ENCODE measurements around the gene EIF2D.

The EIF2D gene

GRCh38 chr1:206595581-206596318, 16.5 kb downstream of the EIF2D start:
- TF ChIP-seq POLR2A (IDR thresholded peaks at IDR 0.05; ENCODE audit: low read depth, low read length) (no peak), POLR2AphosphoS5 (IDR thresholded peaks at IDR 0.05; ENCODE audit: low read depth, low read length) (no peak), TAF1 (IDR thresholded peaks at IDR 0.05; ENCODE audit: borderline replicate concordance, low read depth, low read length) (no peak)
- no peak for FAIRE-seq
- no peak for DNase-seq (ENCODE audit: insufficient read length)

GRCh38 chr1:206593351-206593925, 18.8 kb downstream of the EIF2D start:
- no peak for DNase-seq (ENCODE audit: insufficient read length)
- no peak for FAIRE-seq
- TF ChIP-seq TAF1 (IDR thresholded peaks at IDR 0.05; ENCODE audit: borderline replicate concordance, low read depth, low read length) (no peak), POLR2AphosphoS5 (IDR thresholded peaks at IDR 0.05; ENCODE audit: low read depth, low read length) (no peak), POLR2A (IDR thresholded peaks at IDR 0.05; ENCODE audit: low read depth, low read length) (no peak)

GRCh38 chr1:206591696-206592095, 20.6 kb downstream of the EIF2D start:
- FAIRE-seq, result no peak
- no peak for DNase-seq (ENCODE audit: insufficient read length)
- TF ChIP-seq POLR2A (IDR thresholded peaks at IDR 0.05; ENCODE audit: low read depth, low read length), result no peak
- TF ChIP-seq TAF1 (IDR thresholded peaks at IDR 0.05; ENCODE audit: borderline replicate concordance, low read depth, low read length), result no peak
- no peak for TF ChIP-seq POLR2AphosphoS5 (IDR thresholded peaks at IDR 0.05; ENCODE audit: low read depth, low read length)

- TF ChIP-seq POLR2AphosphoS5 (IDR thresholded peaks at IDR 0.05; ENCODE audit: low read depth, low read length) (no peak), TAF1 (IDR thresholded peaks at IDR 0.05; ENCODE audit: borderline replicate concordance, low read depth, low read length) (no peak), POLR2A (IDR thresholded peaks at IDR 0.05; ENCODE audit: low read depth, low read length) (no peak)
- FAIRE-seq (no peak), DNase-seq (ENCODE audit: insufficient read length) (no peak)
Observed at GRCh38 chr1:206591226-206591625, 21.0 kb downstream of the EIF2D start.

- FAIRE-seq (peak; percentile 64), DNase-seq (ENCODE audit: insufficient read length) (no peak)
- TF ChIP-seq TAF1 (IDR thresholded peaks at IDR 0.05; ENCODE audit: borderline replicate concordance, low read depth, low read length), result no peak
- TF ChIP-seq POLR2A (IDR thresholded peaks at IDR 0.05; ENCODE audit: low read depth, low read length), result no peak
- 0 out of 2 replicates have a peak, but pooled peaks have one; percentile 51 for TF ChIP-seq POLR2AphosphoS5 (IDR thresholded peaks at IDR 0.05; ENCODE audit: low read depth, low read length)
Observed at GRCh38 chr1:206590025-206590758, 22.1 kb downstream of the EIF2D start.

GRCh38 chr1:206589206-206589605, 23.1 kb downstream of the EIF2D start:
- FAIRE-seq (no peak), DNase-seq (ENCODE audit: insufficient read length) (no peak)
- TF ChIP-seq TAF1 (IDR thresholded peaks at IDR 0.05; ENCODE audit: borderline replicate concordance, low read depth, low read length) (no peak), POLR2A (IDR thresholded peaks at IDR 0.05; ENCODE audit: low read depth, low read length) (no peak), POLR2AphosphoS5 (IDR thresholded peaks at IDR 0.05; ENCODE audit: low read depth, low read length) (no peak)

GRCh38 chr1:206588492-206588891, 23.8 kb downstream of the EIF2D start:
- DNase-seq (ENCODE audit: insufficient read length) (no peak), FAIRE-seq (no peak)
- TF ChIP-seq TAF1 (IDR thresholded peaks at IDR 0.05; ENCODE audit: borderline replicate concordance, low read depth, low read length) (no peak), POLR2A (IDR thresholded peaks at IDR 0.05; ENCODE audit: low read depth, low read length) (no peak), POLR2AphosphoS5 (IDR thresholded peaks at IDR 0.05; ENCODE audit: low read depth, low read length) (no peak)

- FAIRE-seq, result no peak
- TF ChIP-seq TAF1 (IDR thresholded peaks at IDR 0.05; ENCODE audit: borderline replicate concordance, low read depth, low read length) (no peak), POLR2AphosphoS5 (IDR thresholded peaks at IDR 0.05; ENCODE audit: low read depth, low read length) (no peak), POLR2A (IDR thresholded peaks at IDR 0.05; ENCODE audit: low read depth, low read length) (no peak)
Observed at GRCh38 chr1:206587904-206588303, 24.4 kb downstream of the EIF2D start.

GRCh38 chr1:206586501-206587445, 25.5 kb downstream of the EIF2D start:
- DNase-seq (ENCODE audit: insufficient read length) (no peak), FAIRE-seq (no peak)
- TF ChIP-seq TAF1 (IDR thresholded peaks at IDR 0.05; ENCODE audit: borderline replicate concordance, low read depth, low read length), result no peak
- no peak for TF ChIP-seq POLR2AphosphoS5 (IDR thresholded peaks at IDR 0.05; ENCODE audit: low read depth, low read length)
- TF ChIP-seq POLR2A (IDR thresholded peaks at IDR 0.05; ENCODE audit: low read depth, low read length), result no peak

More at GRCh38 chr1:206587904-206588303, 24.4 kb downstream of the EIF2D start:
- DNase-seq (ENCODE audit: insufficient read length), result no peak

GRCh38 chr1:206584683-206585082, 27.6 kb downstream of the EIF2D start:
- TF ChIP-seq POLR2AphosphoS5 (IDR thresholded peaks at IDR 0.05; ENCODE audit: low read depth, low read length), result no peak
- TF ChIP-seq TAF1 (IDR thresholded peaks at IDR 0.05; ENCODE audit: borderline replicate concordance, low read depth, low read length), result no peak
- TF ChIP-seq POLR2A (IDR thresholded peaks at IDR 0.05; ENCODE audit: low read depth, low read length), result no peak
- DNase-seq (ENCODE audit: insufficient read length) (no peak), FAIRE-seq (no peak)
